Liver (tissue), 9 donors: ENCODE results near the gene ATF6B. TPM values are rescaled to one million over a fixed set of nuclear protein-coding genes. Genes with fewer than 3 reads are reported as not detected.
"Not testable (repeated sequence)": the region's sequence is repeated elsewhere in the genome, so short reads cannot be mapped to it uniquely, and the experiment has no call there.

Source experiments
- DNase-seq: peaks from one replicate; pipeline ENCODE4 v3.0.0-alpha.2; 2017; ENCODE audit warnings: low spot score
- H3K27ac ChIP-seq, 2 donors: one replicate each; pipeline ENCODE4 v1.7.0; 2013; ENCODE audit warnings: inconsistent platforms in 2 of 2, low read length in 2 of 2, control low read depth in 1 of 2, low read depth in 1 of 2, mild to moderate bottlenecking in 1 of 2
- H3K27me3 ChIP-seq, 4 donors: one replicate each; pipeline versions ENCODE4 v1.6.1 to v1.7.0; 2013; ENCODE audit warnings: low read length in 3 of 4, inconsistent platforms in 1 of 4, mild to moderate bottlenecking in 1 of 4, moderate library complexity in 1 of 4; ENCODE audit not compliant: control insufficient read depth in 4 of 4, insufficient read depth in 4 of 4
- H3K36me3 ChIP-seq, 4 donors: one replicate each; pipeline versions ENCODE4 v1.6.1 to v1.7.0; 2013; ENCODE audit warnings: low read length in 3 of 4, mild to moderate bottlenecking in 3 of 4, low read depth in 1 of 4, moderate library complexity in 1 of 4; ENCODE audit not compliant: control insufficient read depth in 4 of 4, insufficient read depth in 3 of 4
- H3K4me1 ChIP-seq, 4 donors: one replicate each; pipeline versions ENCODE4 v1.6.1 to v1.7.0; 2013; ENCODE audit warnings: low read length in 3 of 4, mild to moderate bottlenecking in 3 of 4, moderate library complexity in 1 of 4; ENCODE audit not compliant: control insufficient read depth in 4 of 4, insufficient read depth in 4 of 4
- H3K4me3 ChIP-seq, 3 donors: one replicate each; pipeline versions ENCODE4 v1.6.1 to v1.7.0; 2013; ENCODE audit warnings: low read length in 3 of 3, control low read depth in 1 of 3, low read depth in 1 of 3, mild to moderate bottlenecking in 1 of 3
- H3K9ac ChIP-seq, 2 donors: one replicate each; pipeline ENCODE4 v1.7.0; 2013; ENCODE audit warnings: low read length in 2 of 2, mild to moderate bottlenecking in 2 of 2, moderate library complexity in 2 of 2, control low read depth in 1 of 2, low read depth in 1 of 2
- H3K9me3 ChIP-seq, 4 donors: one replicate each; pipeline versions ENCODE4 v1.6.1 to v1.7.0; 2013; ENCODE audit warnings: low read length in 3 of 4; ENCODE audit not compliant: control insufficient read depth in 4 of 4
- EGR1 ChIP-seq, 2 donors: IDR thresholded peaks; 2 replicates each; pipeline ENCODE4 v1.6.1; 2016 to 2018; ENCODE audit warnings: antibody characterized with exemption in 2 of 2, low read depth in 2 of 2
- FOXA1 ChIP-seq: IDR thresholded peaks from 2 replicates; pipeline ENCODE4 v1.6.1; 2016; ENCODE audit warnings: antibody characterized with exemption
- FOXA2 ChIP-seq: IDR thresholded peaks from 2 replicates; pipeline ENCODE4 v1.6.1; 2016; ENCODE audit warnings: antibody characterized with exemption
- GABPA ChIP-seq, 2 donors: IDR thresholded peaks in 1 of 2; conservative IDR thresholded peaks in 1 of 2; 2 replicates each; pipeline ENCODE4 v1.6.1; 2016; ENCODE audit warnings: antibody characterized with exemption in 2 of 2, mild to moderate bottlenecking in 1 of 2, moderate library complexity in 1 of 2
- HNF4A ChIP-seq, 2 donors: conservative IDR thresholded peaks; 2 replicates each; pipeline ENCODE4 v1.6.1; 2016; ENCODE audit warnings: antibody characterized with exemption in 2 of 2, mild to moderate bottlenecking in 2 of 2
- HNF4G ChIP-seq: IDR thresholded peaks from 2 replicates; pipeline ENCODE4 v1.6.1; 2016; ENCODE audit warnings: antibody characterized with exemption
- JUND ChIP-seq, 2 donors: IDR thresholded peaks; 2 replicates each; pipeline ENCODE4 v1.6.1; 2016; ENCODE audit warnings: antibody characterized with exemption in 2 of 2
- NR2F2 ChIP-seq: IDR thresholded peaks from 2 replicates; pipeline ENCODE4 v1.6.1; 2016; ENCODE audit warnings: antibody characterized with exemption
- RAD21 ChIP-seq, 2 donors: IDR thresholded peaks; 2 replicates each; pipeline ENCODE4 v1.6.1; 2016; ENCODE audit warnings: antibody characterized with exemption in 2 of 2, mild to moderate bottlenecking in 2 of 2
- RXRA ChIP-seq, 2 donors: IDR thresholded peaks; 2 replicates each; pipeline ENCODE4 v1.6.1; 2017 to 2018; ENCODE audit warnings: antibody characterized with exemption in 2 of 2, mild to moderate bottlenecking in 1 of 2
- SP1 ChIP-seq: IDR thresholded peaks from 2 replicates; pipeline ENCODE4 v1.6.1; 2018; ENCODE audit warnings: antibody characterized with exemption, mild to moderate bottlenecking
- TAF1 ChIP-seq: conservative IDR thresholded peaks from 2 replicates; pipeline ENCODE4 v1.6.1; 2016; ENCODE audit warnings: antibody characterized with exemption, mild to moderate bottlenecking
- YY1 ChIP-seq: IDR thresholded peaks from 2 replicates; pipeline ENCODE4 v1.6.1; 2016; ENCODE audit warnings: antibody characterized with exemption, mild to moderate bottlenecking
- WGBS: extraction: QIAGEN DNeasy Blood & Tissue Kit; methylation state at CpG from one replicate; pipeline ENCODE4 v1.1.7; 2013; 5-methylcytosine and 5-hydroxymethylcytosine counted together
- polyA plus RNA-seq, 2 donors: library from polyadenylated mRNA; stranded (reverse) in 1 of 2; unstranded in 1 of 2; fragments of 200-250 nt in 1 of 2; fragments of >200 nt in 1 of 2; fragmentation: Nextera tagmentation in 1 of 2; extraction: Ambion mirVana in 1 of 2; gene quantifications; one replicate each; pipeline versions ENCODE4 v1.2.1 to v1.2.3, GENCODE V29; 2013 to 2015
- total RNA-seq, 2 donors: library from RNA; depleted of rRNA; stranded (reverse); fragments of >200 nt; gene quantifications; one replicate each; pipeline ENCODE4 v1.2.3, GENCODE V29; 2014
- TF ChIP-seq, protein P1 (sequence below): IDR thresholded peaks from 2 replicates; pipeline ENCODE4 v1.6.1; 2016; ENCODE audit warnings: antibody characterized with exemption
- TF ChIP-seq, protein P2 (sequence below): IDR thresholded peaks from 2 replicates; pipeline ENCODE4 v1.6.1; 2016; ENCODE audit warnings: antibody characterized with exemption
- TF ChIP-seq, protein P3 (sequence below): IDR thresholded peaks from 2 replicates; pipeline ENCODE4 v1.6.1; 2016; ENCODE audit warnings: antibody characterized with exemption, mild to moderate bottlenecking
- TF ChIP-seq, protein P4 (sequence below): IDR thresholded peaks from 2 replicates; pipeline ENCODE4 v1.6.1; 2016; ENCODE audit warnings: antibody characterized with exemption
- TF ChIP-seq, protein P5 (sequence below): fragments of 150-350 bp; IDR thresholded peaks from 2 replicates; pipeline ENCODE4 v1.5.1; 2017; ENCODE audit warnings: improper control_type of control experiment, low read depth, low read length; ENCODE audit not compliant: missing input control
- donor health status: healthy.
- donor health status: healthy.
- donor health status: healthy.
- donor health status: healthy.
- donor health status: healthy.

ATF6B gene
- total and polyA plus RNA-seq, 4 donors: 13.6 to 24.8 (median 15.5) TPM

DNA sequence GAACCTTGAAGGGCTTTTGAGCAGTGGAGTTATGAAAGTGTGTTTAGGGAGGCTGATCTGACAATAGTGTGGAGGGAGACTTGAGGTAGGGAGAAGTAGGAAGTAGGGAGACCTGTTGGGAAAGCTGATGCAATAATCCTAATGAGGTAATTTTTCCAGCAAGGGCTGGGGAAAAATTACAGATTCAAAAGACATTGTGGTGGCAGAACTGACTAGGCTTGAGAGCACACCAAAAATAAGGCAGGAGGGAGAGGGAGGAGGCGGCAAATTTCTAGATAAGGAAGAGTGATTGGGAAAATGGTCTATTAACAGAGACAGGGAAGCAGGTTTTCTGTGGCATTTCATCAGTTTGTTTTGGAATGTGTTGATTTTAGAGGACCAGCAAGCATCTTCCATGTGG, 18.2 kb upstream of the ATF6B start:
- Histone ChIP-seq H3K9me3 (peaks cover 0 to 2% (median 0%) of the 10 kb centered on the region in 4 donors), H3K9ac (no peak overlapping the region), H3K27ac (no peak overlapping the region), H3K4me1 (no peaks in the 10 kb centered on the region), H3K27me3 (peaks cover 0 to 5% (median 0%) of the 10 kb centered on the region in 4 donors), H3K4me3 (no peak overlapping the region), H3K36me3 (no peaks in the 10 kb centered on the region)
- WGBS: 91% methylated on average over 1 of the region's 1 CpG
- TF ChIP-seq RXRA (IDR thresholded peaks at IDR 0.05) (no peak), RAD21 (IDR thresholded peaks at IDR 0.05) (no peak), JUND (IDR thresholded peaks at IDR 0.05) (no peak), FOXA1 (no peak), SP1 (no peak), EGR1 (IDR thresholded peaks at IDR 0.05; ENCODE audit: low read depth in 2 of 2) (no peak), YY1 (no peak), HNF4A (conservative IDR thresholded peaks at IDR 0.05) (no peak), NR2F2 (no peak), GABPA (IDR thresholded peaks at IDR 0.05 in 1 of 2, conservative IDR thresholded peaks at IDR 0.05 in 1 of 2) (no peak), TAF1 (no peak), FOXA2 (no peak), HNF4G (no peak)
- TF ChIP-seq, protein P1, sequence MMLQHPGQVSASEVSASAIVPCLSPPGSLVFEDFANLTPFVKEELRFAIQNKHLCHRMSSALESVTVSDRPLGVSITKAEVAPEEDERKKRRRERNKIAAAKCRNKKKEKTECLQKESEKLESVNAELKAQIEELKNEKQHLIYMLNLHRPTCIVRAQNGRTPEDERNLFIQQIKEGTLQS: no peak
- TF ChIP-seq, protein P2, sequence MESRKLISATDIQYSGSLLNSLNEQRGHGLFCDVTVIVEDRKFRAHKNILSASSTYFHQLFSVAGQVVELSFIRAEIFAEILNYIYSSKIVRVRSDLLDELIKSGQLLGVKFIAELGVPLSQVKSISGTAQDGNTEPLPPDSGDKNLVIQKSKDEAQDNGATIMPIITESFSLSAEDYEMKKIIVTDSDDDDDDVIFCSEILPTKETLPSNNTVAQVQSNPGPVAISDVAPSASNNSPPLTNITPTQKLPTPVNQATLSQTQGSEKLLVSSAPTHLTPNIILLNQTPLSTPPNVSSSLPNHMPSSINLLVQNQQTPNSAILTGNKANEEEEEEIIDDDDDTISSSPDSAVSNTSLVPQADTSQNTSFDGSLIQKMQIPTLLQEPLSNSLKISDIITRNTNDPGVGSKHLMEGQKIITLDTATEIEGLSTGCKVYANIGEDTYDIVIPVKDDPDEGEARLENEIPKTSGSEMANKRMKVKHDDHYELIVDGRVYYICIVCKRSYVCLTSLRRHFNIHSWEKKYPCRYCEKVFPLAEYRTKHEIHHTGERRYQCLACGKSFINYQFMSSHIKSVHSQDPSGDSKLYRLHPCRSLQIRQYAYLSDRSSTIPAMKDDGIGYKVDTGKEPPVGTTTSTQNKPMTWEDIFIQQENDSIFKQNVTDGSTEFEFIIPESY: no peak
- TF ChIP-seq, protein P3, sequence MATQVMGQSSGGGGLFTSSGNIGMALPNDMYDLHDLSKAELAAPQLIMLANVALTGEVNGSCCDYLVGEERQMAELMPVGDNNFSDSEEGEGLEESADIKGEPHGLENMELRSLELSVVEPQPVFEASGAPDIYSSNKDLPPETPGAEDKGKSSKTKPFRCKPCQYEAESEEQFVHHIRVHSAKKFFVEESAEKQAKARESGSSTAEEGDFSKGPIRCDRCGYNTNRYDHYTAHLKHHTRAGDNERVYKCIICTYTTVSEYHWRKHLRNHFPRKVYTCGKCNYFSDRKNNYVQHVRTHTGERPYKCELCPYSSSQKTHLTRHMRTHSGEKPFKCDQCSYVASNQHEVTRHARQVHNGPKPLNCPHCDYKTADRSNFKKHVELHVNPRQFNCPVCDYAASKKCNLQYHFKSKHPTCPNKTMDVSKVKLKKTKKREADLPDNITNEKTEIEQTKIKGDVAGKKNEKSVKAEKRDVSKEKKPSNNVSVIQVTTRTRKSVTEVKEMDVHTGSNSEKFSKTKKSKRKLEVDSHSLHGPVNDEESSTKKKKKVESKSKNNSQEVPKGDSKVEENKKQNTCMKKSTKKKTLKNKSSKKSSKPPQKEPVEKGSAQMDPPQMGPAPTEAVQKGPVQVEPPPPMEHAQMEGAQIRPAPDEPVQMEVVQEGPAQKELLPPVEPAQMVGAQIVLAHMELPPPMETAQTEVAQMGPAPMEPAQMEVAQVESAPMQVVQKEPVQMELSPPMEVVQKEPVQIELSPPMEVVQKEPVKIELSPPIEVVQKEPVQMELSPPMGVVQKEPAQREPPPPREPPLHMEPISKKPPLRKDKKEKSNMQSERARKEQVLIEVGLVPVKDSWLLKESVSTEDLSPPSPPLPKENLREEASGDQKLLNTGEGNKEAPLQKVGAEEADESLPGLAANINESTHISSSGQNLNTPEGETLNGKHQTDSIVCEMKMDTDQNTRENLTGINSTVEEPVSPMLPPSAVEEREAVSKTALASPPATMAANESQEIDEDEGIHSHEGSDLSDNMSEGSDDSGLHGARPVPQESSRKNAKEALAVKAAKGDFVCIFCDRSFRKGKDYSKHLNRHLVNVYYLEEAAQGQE: no peak
- TF ChIP-seq, protein P4, sequence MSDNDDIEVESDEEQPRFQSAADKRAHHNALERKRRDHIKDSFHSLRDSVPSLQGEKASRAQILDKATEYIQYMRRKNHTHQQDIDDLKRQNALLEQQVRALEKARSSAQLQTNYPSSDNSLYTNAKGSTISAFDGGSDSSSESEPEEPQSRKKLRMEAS: no peak
- TF ChIP-seq, protein P5, sequence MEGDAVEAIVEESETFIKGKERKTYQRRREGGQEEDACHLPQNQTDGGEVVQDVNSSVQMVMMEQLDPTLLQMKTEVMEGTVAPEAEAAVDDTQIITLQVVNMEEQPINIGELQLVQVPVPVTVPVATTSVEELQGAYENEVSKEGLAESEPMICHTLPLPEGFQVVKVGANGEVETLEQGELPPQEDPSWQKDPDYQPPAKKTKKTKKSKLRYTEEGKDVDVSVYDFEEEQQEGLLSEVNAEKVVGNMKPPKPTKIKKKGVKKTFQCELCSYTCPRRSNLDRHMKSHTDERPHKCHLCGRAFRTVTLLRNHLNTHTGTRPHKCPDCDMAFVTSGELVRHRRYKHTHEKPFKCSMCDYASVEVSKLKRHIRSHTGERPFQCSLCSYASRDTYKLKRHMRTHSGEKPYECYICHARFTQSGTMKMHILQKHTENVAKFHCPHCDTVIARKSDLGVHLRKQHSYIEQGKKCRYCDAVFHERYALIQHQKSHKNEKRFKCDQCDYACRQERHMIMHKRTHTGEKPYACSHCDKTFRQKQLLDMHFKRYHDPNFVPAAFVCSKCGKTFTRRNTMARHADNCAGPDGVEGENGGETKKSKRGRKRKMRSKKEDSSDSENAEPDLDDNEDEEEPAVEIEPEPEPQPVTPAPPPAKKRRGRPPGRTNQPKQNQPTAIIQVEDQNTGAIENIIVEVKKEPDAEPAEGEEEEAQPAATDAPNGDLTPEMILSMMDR: no peak
- DNase-seq: no peak

DNA sequence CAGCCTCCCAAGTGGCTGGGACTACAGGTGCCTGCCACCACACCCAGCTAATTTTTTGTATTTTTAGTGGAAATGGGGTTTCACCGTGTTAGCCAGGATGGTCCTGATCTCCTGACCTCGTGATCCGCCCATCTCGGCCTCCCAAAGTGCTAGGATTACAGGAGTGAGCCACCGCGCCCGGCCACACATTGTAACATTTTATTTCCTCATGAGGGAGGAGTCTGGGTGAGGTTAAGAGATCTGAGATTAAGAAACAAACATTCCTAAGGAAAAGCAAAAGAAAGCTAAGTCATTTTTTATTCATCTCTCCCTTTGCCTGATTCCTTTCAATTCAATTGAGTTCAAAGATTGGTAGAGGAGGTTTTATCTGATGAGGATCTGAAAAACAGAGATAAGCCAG, 16.2 kb upstream of the ATF6B start:
- 87% methylated on average over 7 of the region's 7 CpGs for WGBS
- H3K4me3 ChIP-seq: not testable (repeated sequence)

More for the DNA sequence above, 16.2 kb upstream of the ATF6B start:
- not testable (repeated sequence) for H3K4me1 ChIP-seq, H3K9ac ChIP-seq, H3K27me3 ChIP-seq, H3K36me3 ChIP-seq, H3K27ac ChIP-seq, H3K9me3 ChIP-seq, DNase-seq
